B cell (primary cell): ENCODE data around the gene RIPOR2.

Source experiments
- CTCF ChIP-seq: fragments of 200-600 bp; IDR thresholded peaks from one replicate; pipeline ENCODE4 v1.8.0; 2022; ENCODE audit warnings: antibody characterized with exemption, mild to moderate bottlenecking
- EZH2 ChIP-seq: IDR thresholded peaks from 2 replicates; pipeline ENCODE4 v1.6.1; 2012; ENCODE audit warnings: borderline replicate concordance, low read depth, mild to moderate bottlenecking, moderate library complexity, low read length; ENCODE audit not compliant: insufficient read depth, poor library complexity, severe bottlenecking

DNA sequence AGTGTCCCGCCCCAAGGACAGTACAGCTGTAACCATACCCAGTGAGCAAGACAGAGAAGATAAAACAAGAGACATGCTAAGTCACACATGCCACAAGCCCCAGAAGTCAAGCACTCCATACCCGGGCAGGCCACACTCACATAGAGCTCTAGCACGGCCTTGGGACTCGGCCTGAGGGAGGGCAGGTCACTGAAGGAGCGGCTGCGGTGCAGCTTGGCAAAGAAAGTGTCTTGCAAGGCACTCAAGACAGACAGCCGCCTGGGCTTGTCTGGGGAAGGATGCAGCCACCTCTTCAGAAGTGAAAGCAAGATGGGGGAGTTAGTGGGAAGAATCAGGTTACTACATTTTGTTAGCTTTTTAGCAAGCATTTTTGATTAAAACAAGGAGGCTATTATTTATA lies 88.4 kb downstream of the RIPOR2 start:
- TF ChIP-seq CTCF = no peak
- TF ChIP-seq EZH2 = no peak
